Nephron progenitor cell (in vitro differentiated cells): Measurements from ENCODE around the gene SYNE2.
"Not testable (repeated sequence)": the region's sequence is repeated elsewhere in the genome, so short reads cannot be mapped to it uniquely, and the experiment has no call there.

Experiments
- DNase-seq: peaks from one replicate; pipeline ENCODE4 v3.0.0; 2021
- H3K27ac Mint-ChIP-seq: 2 replicates; pipeline ENCODE4 v1.8.0; 2021; ENCODE audit warnings: mild to moderate bottlenecking, moderate library complexity, mixed read lengths
- H3K27me3 Mint-ChIP-seq: 2 replicates; pipeline ENCODE4 v1.8.0; 2021; ENCODE audit warnings: mild to moderate bottlenecking, low read depth, mixed read lengths; ENCODE audit not compliant: poor library complexity
- H3K36me3 Mint-ChIP-seq: 2 replicates; pipeline ENCODE4 v1.8.0; 2021; ENCODE audit warnings: low read depth, mixed read lengths
- H3K4me1 Mint-ChIP-seq: 2 replicates; pipeline ENCODE4 v1.8.0; 2021; ENCODE audit warnings: mixed read lengths
- H3K4me3 Mint-ChIP-seq: 2 replicates; pipeline ENCODE4 v1.8.0; 2021; ENCODE audit warnings: mild to moderate bottlenecking, moderate library complexity, mixed read lengths
- H3K9me3 Mint-ChIP-seq: 2 replicates; pipeline ENCODE4 v1.8.0; 2021; ENCODE audit warnings: mild to moderate bottlenecking, moderate library complexity, mixed read lengths
- CTCF ChIP-seq: fragments of 200-600 bp; sonication (generic); IDR thresholded peaks from 2 replicates; pipeline ENCODE4 v1.5.0; 2021; ENCODE audit warnings: antibody characterized with exemption

The SYNE2 gene

DNA sequence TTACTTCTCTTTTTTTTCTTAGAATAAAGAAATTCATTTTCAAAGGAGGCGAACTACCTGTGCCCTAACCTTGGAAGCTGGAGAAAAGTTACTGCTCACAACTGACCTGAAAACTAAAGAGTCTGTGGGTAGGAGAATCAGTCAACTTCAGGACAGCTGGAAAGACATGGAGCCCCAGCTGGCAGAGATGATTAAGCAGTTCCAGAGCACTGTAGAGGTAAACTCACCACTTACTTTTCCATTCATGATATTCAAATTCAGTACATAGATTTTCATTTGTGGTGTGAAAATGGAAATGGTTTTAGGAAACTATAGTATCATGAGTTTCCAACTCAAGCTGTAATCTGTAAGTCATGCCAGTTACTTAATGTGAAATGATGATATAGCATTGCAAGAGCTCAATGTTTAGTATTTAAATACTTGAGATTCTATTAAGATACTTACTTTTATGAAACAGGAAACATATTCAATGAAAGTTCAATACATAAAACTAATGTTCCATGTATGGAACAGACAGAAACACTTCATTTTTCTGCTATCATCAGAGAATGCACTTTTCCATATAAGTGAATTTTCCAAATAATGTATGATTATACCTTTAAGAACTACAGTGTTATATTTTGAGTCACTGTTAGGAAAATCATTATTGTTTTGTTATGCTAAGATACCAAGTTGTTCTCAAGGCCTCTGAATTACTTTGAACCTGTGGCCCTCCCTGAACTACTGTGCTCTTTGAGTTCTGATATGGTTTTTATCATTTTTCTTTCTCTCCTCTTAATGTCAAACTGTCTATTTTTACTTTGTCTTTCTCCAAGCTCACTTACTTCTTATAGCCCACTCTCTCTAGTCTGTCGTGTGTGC lies 322.3 kb downstream of the SYNE2 start:
- Mint-ChIP-seq H3K27ac (peak overlapping the region; percentile 1), H3K4me3 (no peak overlapping the region), H3K4me1 (no peaks in the 10 kb centered on the region), H3K36me3 (peaks cover 48% of the 10 kb centered on the region), H3K9me3 (no peaks in the 10 kb centered on the region), H3K27me3 (no peaks in the 10 kb centered on the region)
- no peak for TF ChIP-seq CTCF
- DNase-seq = no peak

DNA sequence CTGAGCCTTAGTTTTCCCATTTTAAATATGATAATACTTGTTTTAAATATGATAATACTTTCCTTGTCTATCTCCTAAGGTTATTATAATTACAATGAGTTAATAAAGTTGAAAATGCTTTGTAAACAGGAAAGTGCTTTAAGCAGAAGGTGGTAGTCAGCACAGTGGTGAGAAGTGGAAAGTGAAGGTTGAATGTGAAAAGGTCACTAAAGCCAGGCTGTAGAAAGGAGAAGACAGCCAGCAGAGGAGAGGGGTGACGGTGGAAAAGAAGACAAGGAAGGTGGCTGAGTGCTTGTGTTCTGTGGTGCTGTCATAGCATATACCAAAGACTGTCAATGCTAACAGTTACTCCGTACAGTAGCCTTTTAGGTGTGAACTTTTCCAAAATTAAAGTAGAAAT lies 323.5 kb downstream of the SYNE2 start:
- no peaks in the 10 kb centered on the region for H3K27me3 Mint-ChIP-seq

DNA sequence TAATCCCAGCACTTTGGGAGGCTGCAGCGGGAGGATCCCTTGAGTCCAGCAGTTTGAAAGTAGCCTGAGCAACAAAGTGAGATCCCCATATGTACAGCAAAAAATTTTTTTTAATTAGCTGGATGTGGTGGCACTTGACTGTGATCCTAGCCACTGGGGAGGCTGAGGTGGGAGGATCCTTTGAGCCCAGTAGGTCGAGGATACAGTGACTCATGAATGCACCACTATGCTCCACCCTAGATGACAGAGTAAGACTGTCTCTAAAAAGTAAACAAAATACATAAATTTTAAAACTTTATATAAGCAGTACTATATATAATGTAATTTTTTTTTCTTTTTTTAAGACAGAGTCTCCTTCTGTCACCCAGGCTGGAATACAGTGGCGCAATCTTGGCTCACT lies 326.0 kb downstream of the SYNE2 start:
- peaks cover 16% of the 10 kb centered on the region for H3K9me3 Mint-ChIP-seq
- no peak for DNase-seq
- H3K36me3 Mint-ChIP-seq = peaks cover 54% of the 10 kb centered on the region
- no peak overlapping the region for H3K4me3 Mint-ChIP-seq
- no peaks in the 10 kb centered on the region for H3K4me1 Mint-ChIP-seq
- TF ChIP-seq CTCF = no peak
- no peaks in the 10 kb centered on the region for H3K27me3 Mint-ChIP-seq
- H3K27ac Mint-ChIP-seq = no peak overlapping the region

More for the DNA sequence above, 323.5 kb downstream of the SYNE2 start:
- no peak for TF ChIP-seq CTCF
- peaks cover 2% of the 10 kb centered on the region for H3K9me3 Mint-ChIP-seq
- no peak overlapping the region for H3K4me3 Mint-ChIP-seq
- no peak overlapping the region for H3K27ac Mint-ChIP-seq
- peaks cover 50% of the 10 kb centered on the region for H3K36me3 Mint-ChIP-seq
- DNase-seq = no peak
- H3K4me1 Mint-ChIP-seq = no peaks in the 10 kb centered on the region

DNA sequence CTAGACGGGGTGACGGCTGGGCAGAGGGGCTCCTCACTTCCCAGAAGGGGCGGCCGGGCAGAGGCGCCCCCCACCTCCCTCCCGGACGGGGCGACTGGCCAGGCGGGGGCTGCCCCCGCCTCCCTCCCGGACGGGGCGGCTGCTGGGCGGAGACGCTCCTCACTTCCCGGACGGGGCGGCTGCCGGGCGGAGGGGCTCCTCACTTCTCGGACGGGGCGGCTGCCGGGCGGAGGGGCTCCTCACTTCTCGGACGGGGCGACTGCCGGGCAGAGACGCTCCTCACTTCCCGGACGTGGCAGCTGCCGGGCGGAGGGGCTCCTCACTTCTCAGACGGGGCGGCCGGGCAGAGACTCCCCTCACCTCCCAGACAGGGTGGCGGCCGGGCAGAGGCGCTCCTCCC lies 330.1 kb downstream of the SYNE2 start:
- not testable (repeated sequence) for DNase-seq, H3K27me3 Mint-ChIP-seq, H3K4me3 Mint-ChIP-seq, H3K27ac Mint-ChIP-seq
- peaks cover 23% of the 10 kb centered on the region for H3K4me1 Mint-ChIP-seq
- H3K9me3 Mint-ChIP-seq = peaks cover 35% of the 10 kb centered on the region
- peaks cover 53% of the 10 kb centered on the region for H3K36me3 Mint-ChIP-seq

DNA sequence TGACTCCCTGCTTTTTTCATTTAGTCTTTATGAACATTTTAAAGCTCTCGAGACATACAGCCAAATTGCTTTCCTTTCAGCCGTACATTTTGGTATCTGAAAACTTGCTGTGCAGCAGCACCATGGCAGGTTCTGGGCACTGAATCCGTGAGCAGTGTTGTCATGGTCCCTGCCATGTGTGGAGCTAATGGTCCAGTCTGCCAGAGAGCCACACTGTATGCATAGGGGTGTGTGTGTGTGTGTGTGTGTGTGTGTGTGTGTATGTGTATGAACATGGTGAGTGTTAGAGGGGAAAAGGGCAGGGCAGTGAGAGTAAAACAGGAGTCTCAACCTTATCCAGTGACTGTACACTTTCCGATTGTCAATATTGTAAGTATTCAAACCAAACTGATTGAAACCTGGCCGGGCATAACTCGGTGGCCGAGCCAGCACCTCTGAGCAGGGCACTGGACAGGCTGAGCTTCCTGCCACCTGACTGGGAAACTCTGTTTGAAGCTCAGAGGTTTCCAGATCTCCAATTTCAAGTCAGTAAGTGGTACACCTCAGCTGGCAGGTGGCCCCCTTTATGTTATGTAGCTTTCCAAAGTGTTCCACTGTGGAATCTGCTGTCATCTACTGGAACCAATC lies 331.4 kb downstream of the SYNE2 start:
- peaks cover 33% of the 10 kb centered on the region for H3K4me1 Mint-ChIP-seq
- no peaks in the 10 kb centered on the region for H3K27me3 Mint-ChIP-seq
- H3K4me3 Mint-ChIP-seq = no peak overlapping the region
- peaks cover 65% of the 10 kb centered on the region for H3K36me3 Mint-ChIP-seq
- TF ChIP-seq CTCF = no peak
- peak overlapping the region; percentile 49 for H3K27ac Mint-ChIP-seq
- peaks cover 35% of the 10 kb centered on the region for H3K9me3 Mint-ChIP-seq
- no peak for DNase-seq

GRCh38 chr14:64185184-64185583 lies 332.4 kb downstream of the SYNE2 start:
- no peak overlapping the region for H3K27ac Mint-ChIP-seq
- peaks cover 33% of the 10 kb centered on the region for H3K4me1 Mint-ChIP-seq
- no peak for DNase-seq
- no peaks in the 10 kb centered on the region for H3K27me3 Mint-ChIP-seq
- peaks cover 35% of the 10 kb centered on the region for H3K9me3 Mint-ChIP-seq
- no peak for TF ChIP-seq CTCF
- H3K36me3 Mint-ChIP-seq = peaks cover 66% of the 10 kb centered on the region
- peak overlapping the region; percentile 15 for H3K4me3 Mint-ChIP-seq
